Measurements from ENCODE around the gene DDI2. TPM values are rescaled to one million over a fixed set of nuclear protein-coding genes. Genes with fewer than 3 reads are reported as not detected.

Gene DDI2
- polyA plus RNA-seq, 1 donor (not counting 4 experiments of a cell fraction or from before 2014, with no cell fraction given) = 11.5 TPM

DNA sequence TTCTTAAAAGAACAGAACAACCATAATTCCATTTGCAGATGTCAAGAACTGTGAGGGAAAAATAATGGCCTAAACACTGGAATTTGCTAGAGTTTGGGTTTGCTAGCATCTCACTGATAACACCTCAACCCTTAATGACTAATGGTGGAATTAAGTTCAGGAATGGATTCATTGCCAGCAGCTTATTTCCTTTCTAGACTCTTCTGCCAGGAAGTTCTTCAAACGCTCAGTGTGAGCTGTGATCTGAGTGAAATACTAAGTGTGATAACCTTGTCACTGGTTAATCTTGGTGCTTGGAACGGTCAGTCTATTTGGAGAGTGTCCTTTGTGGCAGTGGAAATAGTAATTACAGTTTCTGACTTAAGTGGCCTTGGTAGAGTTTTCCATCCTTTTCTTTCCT lies 45.2 kb downstream of the DDI2 start:
- Histone ChIP-seq H3K9me1 (ENCODE audit: control insufficient read depth, extremely low read depth, insufficient read depth, low read length) (no peaks in the 10 kb centered on the region), H3K79me2 (ENCODE audit: control insufficient read depth, insufficient read depth, low read length) (no peaks in the 10 kb centered on the region), H3K9me3 (ENCODE audit: control insufficient read depth, low read depth, low read length) (no peaks in the 10 kb centered on the region), H3K4me3 (ENCODE audit: control insufficient read depth in 2 of 3, extremely low read depth in 1 of 3, insufficient read depth in 2 of 3, low read depth in 1 of 3, low read length in 3 of 3) (no peak overlapping the region), H3K4me2 (ENCODE audit: control insufficient read depth, extremely low read depth, insufficient read depth, low read depth, low read length) (no peak overlapping the region), H3K36me3 (ENCODE audit: control insufficient read depth in 2 of 2, extremely low read depth in 1 of 2, insufficient read depth in 2 of 2, low read length in 2 of 2) (peaks cover 12 to 21% of the 10 kb centered on the region in 2 experiments), H4K20me1 (ENCODE audit: control insufficient read depth, extremely low read depth, insufficient read depth, low read length) (no peaks in the 10 kb centered on the region), H2AFZ (ENCODE audit: control insufficient read depth, low read length) (no peak overlapping the region), H3K9ac (ENCODE audit: control insufficient read depth, extremely low read depth, insufficient read depth, low read length) (no peak overlapping the region), H3K27ac (ENCODE audit: control insufficient read depth, insufficient read depth, low read length) (no peak overlapping the region), H3K27me3 (ENCODE audit: control insufficient read depth, extremely low read depth, insufficient read depth, low read length) (no peaks in the 10 kb centered on the region), H3K4me1 (ENCODE audit: control insufficient read depth, extremely low read depth, insufficient read depth, low read length) (no peaks in the 10 kb centered on the region)
- no peak for TF ChIP-seq EZH2 (IDR thresholded peaks at IDR 0.05; ENCODE audit: low read length)
- TF ChIP-seq, protein P1, sequence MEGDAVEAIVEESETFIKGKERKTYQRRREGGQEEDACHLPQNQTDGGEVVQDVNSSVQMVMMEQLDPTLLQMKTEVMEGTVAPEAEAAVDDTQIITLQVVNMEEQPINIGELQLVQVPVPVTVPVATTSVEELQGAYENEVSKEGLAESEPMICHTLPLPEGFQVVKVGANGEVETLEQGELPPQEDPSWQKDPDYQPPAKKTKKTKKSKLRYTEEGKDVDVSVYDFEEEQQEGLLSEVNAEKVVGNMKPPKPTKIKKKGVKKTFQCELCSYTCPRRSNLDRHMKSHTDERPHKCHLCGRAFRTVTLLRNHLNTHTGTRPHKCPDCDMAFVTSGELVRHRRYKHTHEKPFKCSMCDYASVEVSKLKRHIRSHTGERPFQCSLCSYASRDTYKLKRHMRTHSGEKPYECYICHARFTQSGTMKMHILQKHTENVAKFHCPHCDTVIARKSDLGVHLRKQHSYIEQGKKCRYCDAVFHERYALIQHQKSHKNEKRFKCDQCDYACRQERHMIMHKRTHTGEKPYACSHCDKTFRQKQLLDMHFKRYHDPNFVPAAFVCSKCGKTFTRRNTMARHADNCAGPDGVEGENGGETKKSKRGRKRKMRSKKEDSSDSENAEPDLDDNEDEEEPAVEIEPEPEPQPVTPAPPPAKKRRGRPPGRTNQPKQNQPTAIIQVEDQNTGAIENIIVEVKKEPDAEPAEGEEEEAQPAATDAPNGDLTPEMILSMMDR (optimal IDR thresholded peaks at IDR 0.05 in 1 of 3, IDR thresholded peaks at IDR 0.05 in 1 of 3, conservative IDR thresholded peaks at IDR 0.05 in 1 of 3; ENCODE audit: extremely low read depth in 1 of 3, insufficient read depth in 2 of 3, low read length in 3 of 3) = no peak
- FAIRE-seq (no peak), DNase-seq (ENCODE audit: low read depth, low spot score) (no peak)
- dilution Hi-C loops (cut with MboI; ENCODE audit: extremely low pct_ligation_motif_present, low sequenced_read_pairs) = no loop called here

DNA sequence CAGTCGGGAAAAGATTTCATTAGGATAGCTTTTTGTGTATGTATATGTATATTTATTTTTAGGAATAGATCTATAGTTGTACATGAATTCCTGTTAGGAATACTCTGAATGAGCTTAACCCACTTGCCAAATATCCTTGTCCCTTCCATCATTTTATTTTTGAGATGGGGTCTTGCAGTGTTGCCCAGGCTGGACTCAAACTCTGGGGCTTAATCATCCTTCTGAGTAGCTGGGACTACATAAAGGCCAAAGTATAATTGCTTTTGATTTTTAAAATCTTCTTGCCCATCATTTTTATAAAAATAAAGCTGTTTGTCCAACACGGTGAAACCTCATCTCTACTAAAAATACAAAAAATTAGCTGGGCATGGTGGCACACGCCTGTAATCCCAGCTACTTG lies 46.7 kb downstream of the DDI2 start:
- dilution Hi-C loops (cut with MboI; ENCODE audit: extremely low pct_ligation_motif_present, low sequenced_read_pairs) = no loop called here
- Histone ChIP-seq H3K79me2 (ENCODE audit: control insufficient read depth, insufficient read depth, low read length) (no peaks in the 10 kb centered on the region), H3K9me3 (ENCODE audit: control insufficient read depth, low read depth, low read length) (no peaks in the 10 kb centered on the region), H3K4me2 (ENCODE audit: control insufficient read depth, extremely low read depth, insufficient read depth, low read depth, low read length) (no peak overlapping the region), H3K27ac (ENCODE audit: control insufficient read depth, insufficient read depth, low read length) (no peak overlapping the region), H2AFZ (ENCODE audit: control insufficient read depth, low read length) (no peak overlapping the region), H3K9me1 (ENCODE audit: control insufficient read depth, extremely low read depth, insufficient read depth, low read length) (no peaks in the 10 kb centered on the region), H3K9ac (ENCODE audit: control insufficient read depth, extremely low read depth, insufficient read depth, low read length) (no peak overlapping the region), H3K27me3 (ENCODE audit: control insufficient read depth, extremely low read depth, insufficient read depth, low read length) (no peaks in the 10 kb centered on the region), H3K36me3 (ENCODE audit: control insufficient read depth in 2 of 2, extremely low read depth in 1 of 2, insufficient read depth in 2 of 2, low read length in 2 of 2) (peaks cover 12 to 21% of the 10 kb centered on the region in 2 experiments), H3K4me3 (ENCODE audit: control insufficient read depth in 2 of 3, extremely low read depth in 1 of 3, insufficient read depth in 2 of 3, low read depth in 1 of 3, low read length in 3 of 3) (no peak overlapping the region), H4K20me1 (ENCODE audit: control insufficient read depth, extremely low read depth, insufficient read depth, low read length) (no peaks in the 10 kb centered on the region), H3K4me1 (ENCODE audit: control insufficient read depth, extremely low read depth, insufficient read depth, low read length) (no peaks in the 10 kb centered on the region)
- DNase-seq (ENCODE audit: low read depth, low spot score) (no peak), FAIRE-seq (no peak)
- no peak for TF ChIP-seq EZH2 (IDR thresholded peaks at IDR 0.05; ENCODE audit: low read length)
- TF ChIP-seq, protein P1 (optimal IDR thresholded peaks at IDR 0.05 in 1 of 3, IDR thresholded peaks at IDR 0.05 in 1 of 3, conservative IDR thresholded peaks at IDR 0.05 in 1 of 3; ENCODE audit: extremely low read depth in 1 of 3, insufficient read depth in 2 of 3, low read length in 3 of 3) = no peak

All from keratinocyte (primary cell).